Activated CD8-positive, alpha-beta T cell treated with anti-CD3 and anti-CD28 coated beads for 36 hours (primary cell): Measurements from ENCODE around the gene DENND6B. TPM values are rescaled to one million over a fixed set of nuclear protein-coding genes. Genes with fewer than 3 reads are reported as not detected.

Source experiments
- ATAC-seq: fragments of 200-7000 bp; cut with Tn5 transposase; one replicate; pipeline ENCODE4 v1.10.0; 2021; ENCODE audit warnings: mild to moderate bottlenecking, moderate library complexity
- CTCF ChIA-PET: fragments of 350-600 bp; sonication (Branson Sonifier 250); formaldehyde crosslinking; loops from one replicate; lab custom pipeline; 2021; ENCODE audit warnings: antibody characterized with exemption; lab: Charles Lee
- POLR2A ChIA-PET: fragments of 350-600 bp; sonication (Branson Sonifier 250); formaldehyde crosslinking; loops from one replicate; lab custom pipeline; 2021; ENCODE audit warnings: antibody characterized with exemption; lab: Charles Lee
- DNase-seq: peaks from one replicate; pipeline ENCODE4 v3.0.0-alpha.2; 2020
- H3K27ac Mint-ChIP-seq: one replicate; pipeline ENCODE4 v1.8.0; 2021; ENCODE audit warnings: mild to moderate bottlenecking, mixed read lengths
- H3K27me3 Mint-ChIP-seq: one replicate; pipeline ENCODE4 v1.8.0; 2021; ENCODE audit warnings: mixed read lengths
- H3K36me3 Mint-ChIP-seq: one replicate; pipeline ENCODE4 v1.8.0; 2021; ENCODE audit warnings: low read depth, mixed read lengths
- H3K4me1 Mint-ChIP-seq: one replicate; pipeline ENCODE4 v1.8.0; 2021; ENCODE audit warnings: low read depth, mixed read lengths
- H3K4me3 Mint-ChIP-seq: one replicate; pipeline ENCODE4 v1.8.0; 2021; ENCODE audit warnings: mild to moderate bottlenecking, moderate library complexity, mixed read lengths
- H3K9me3 Mint-ChIP-seq: one replicate; pipeline ENCODE4 v1.8.0; 2021; ENCODE audit warnings: mixed read lengths
- CTCF ChIP-seq: fragments of 200-600 bp; IDR thresholded peaks from one replicate; pipeline ENCODE4 v1.8.0; 2022; ENCODE audit warnings: antibody characterized with exemption, mild to moderate bottlenecking
- intact Hi-C: fragments of 100-400 bp; cut with micrococcal nuclease; formaldehyde crosslinking; loops from one replicate; pipeline ENCODE4 v1.10.0; 2022
- total RNA-seq, 2 experiments: library from RNA; stranded (reverse); gene quantifications; one replicate each; pipeline ENCODE4 v1.2.3, GENCODE V29; 2021

The DENND6B gene
- total RNA-seq, 2 experiments from 2014 or later: 4.6 to 5.3 TPM

- ATAC-seq: peak; percentile 97
- H3K4me1 Mint-ChIP-seq: peaks cover 8% of the 10 kb centered on the region
- peak overlapping the region; percentile 91 for H3K27ac Mint-ChIP-seq
- peak overlapping the region; percentile 84 for H3K4me3 Mint-ChIP-seq
- CTCF ChIA-PET: interaction anchor here (1.0 to 3.3 kb wide), 4 partner anchors 12 to 39 kb away, joined by 3 to 19 read pairs (median 5); partner anchors contain the start of gene DENND6B
- peak; percentile 91 for DNase-seq
- H3K27me3 Mint-ChIP-seq: no peaks in the 10 kb centered on the region
- TF ChIP-seq CTCF: no peak
- intact Hi-C loops: no loop called here
- no peaks in the 10 kb centered on the region for H3K9me3 Mint-ChIP-seq
- POLR2A ChIA-PET: interaction anchor here (0.6 to 2.2 kb wide), 8 partner anchors 10 to 71 kb away, joined by 3 to 9 read pairs (median 6); no protein-coding TSS in a partner anchor
- no peaks in the 10 kb centered on the region for H3K36me3 Mint-ChIP-seq
These were observed 12.1 kb downstream of the DENND6B start for GRCh38 chr22:50314455-50315288.

- no peak for DNase-seq
- no peaks in the 10 kb centered on the region for H3K36me3 Mint-ChIP-seq
- peak overlapping the region; percentile 84 for H3K4me3 Mint-ChIP-seq
- no peaks in the 10 kb centered on the region for H3K9me3 Mint-ChIP-seq
- ATAC-seq: no peak
- CTCF ChIA-PET: interaction anchor here (0.8 to 3.3 kb wide), 4 partner anchors 13 to 38 kb away, joined by 3 to 19 read pairs (median 4); partner anchors contain the start of gene DENND6B
- H3K27ac Mint-ChIP-seq: peak overlapping the region; percentile 91
- H3K4me1 Mint-ChIP-seq: peaks cover 8% of the 10 kb centered on the region
- no peaks in the 10 kb centered on the region for H3K27me3 Mint-ChIP-seq
- POLR2A ChIA-PET: interaction anchor here (0.6 to 2.2 kb wide), 7 partner anchors 10 to 70 kb away, joined by 3 to 9 read pairs (median 4); no protein-coding TSS in a partner anchor
- TF ChIP-seq CTCF: no peak
- intact Hi-C loops: no loop called here
These were observed 12.7 kb downstream of the DENND6B start for GRCh38 chr22:50314081-50314454.

GRCh38 chr22:50313600-50313999 lies 13.2 kb downstream of the DENND6B start:
- no peak for DNase-seq
- H3K4me1 Mint-ChIP-seq: peaks cover 11% of the 10 kb centered on the region
- H3K36me3 Mint-ChIP-seq: no peaks in the 10 kb centered on the region
- no peak for TF ChIP-seq CTCF
- POLR2A ChIA-PET: interaction anchor here (0.6 to 2.2 kb wide), 7 partner anchors 9 to 69 kb away, joined by 3 to 9 read pairs (median 4); no protein-coding TSS in a partner anchor
- H3K27ac Mint-ChIP-seq: peak overlapping the region; percentile 91
- intact Hi-C loops: no loop called here
- no peak for ATAC-seq
- peak overlapping the region; percentile 84 for H3K4me3 Mint-ChIP-seq
- CTCF ChIA-PET: interaction anchor here (0.8 to 3.3 kb wide), 3 partner anchors 13 to 37 kb away, joined by 3 to 19 read pairs (median 3); partner anchors contain the start of gene DENND6B
- H3K9me3 Mint-ChIP-seq: no peaks in the 10 kb centered on the region
- H3K27me3 Mint-ChIP-seq: peaks cover 2% of the 10 kb centered on the region

GRCh38 chr22:50313021-50313420 lies 13.8 kb downstream of the DENND6B start:
- Mint-ChIP-seq H3K4me1 (peaks cover 11% of the 10 kb centered on the region), H3K27ac (no peak overlapping the region), H3K27me3 (peaks cover 2% of the 10 kb centered on the region), H3K36me3 (no peaks in the 10 kb centered on the region), H3K4me3 (no peak overlapping the region), H3K9me3 (no peaks in the 10 kb centered on the region)
- ChIA-PET CTCF (interaction anchor here (0.8 kb wide), 1 partner anchor 37 kb away, joined by 3 read pairs; no protein-coding TSS in a partner anchor), POLR2A (interaction anchor here (1.2 to 2.2 kb wide), 3 partner anchors 8 to 212 kb away, joined by 3 to 9 read pairs (median 8); partner anchors contain the start of gene SCO2)
- no peak for TF ChIP-seq CTCF
- ATAC-seq (no peak), DNase-seq (no peak)
- intact Hi-C loops: no loop called here
